Keratinocyte (primary cell): Measurements from ENCODE around the gene CES2. TPM values are rescaled to one million over a fixed set of nuclear protein-coding genes. Genes with fewer than 3 reads are reported as not detected.
"Not testable (repeated sequence)": the region's sequence is repeated elsewhere in the genome, so short reads cannot be mapped to it uniquely, and the experiment has no call there.

Experiments
- DNase-seq: peaks from one replicate; pipeline ENCODE4 v3.0.0-alpha.2; 2011; ENCODE audit warnings: low read depth, missing footprints, low spot score
- FAIRE-seq: peaks from 2 replicates; lab custom pipeline; 2011; peaks lifted over from hg19 to GRCh38; lab: Jason Lieb, UNC
- H2AFZ ChIP-seq: 2 replicates; pipeline ENCODE4 v1.6.0; 2012; ENCODE audit warnings: low read length, control low read depth, inconsistent platforms; ENCODE audit not compliant: control insufficient read depth
- H3K27ac ChIP-seq: 2 replicates; pipeline ENCODE4 v1.5.1; 2011; ENCODE audit warnings: low read length; ENCODE audit not compliant: control insufficient read depth, insufficient read depth
- H3K27me3 ChIP-seq: 3 replicates; pipeline ENCODE4 v1.6.0; 2011; ENCODE audit warnings: low read length; ENCODE audit not compliant: control insufficient read depth, insufficient read depth; ENCODE audit errors: extremely low read depth
- H3K36me3 ChIP-seq, 2 experiments: 2 replicates in 1 of 2; 3 replicates in 1 of 2; pipeline ENCODE4 v1.5.1; 2011; ENCODE audit warnings: low read length in 2 of 2, mild to moderate bottlenecking in 1 of 2; ENCODE audit not compliant: control insufficient read depth in 2 of 2, insufficient read depth in 2 of 2; ENCODE audit errors: extremely low read depth in 1 of 2
- H3K4me1 ChIP-seq: 3 replicates; pipeline ENCODE4 v1.5.1; 2011; ENCODE audit warnings: low read length; ENCODE audit not compliant: control insufficient read depth, insufficient read depth; ENCODE audit errors: extremely low read depth
- H3K4me2 ChIP-seq: 3 replicates; pipeline ENCODE4 v1.6.0; 2011; ENCODE audit warnings: low read depth, low read length; ENCODE audit not compliant: control insufficient read depth, insufficient read depth; ENCODE audit errors: extremely low read depth
- H3K4me3 ChIP-seq, 3 experiments: fragments of 200-600 bp in 1 of 3; sonication (generic) in 1 of 3; 2 replicates in 2 of 3; 3 replicates in 1 of 3; pipeline ENCODE4 v1.5.1; 2011 to 2016; ENCODE audit warnings: low read length in 3 of 3, mild to moderate bottlenecking in 3 of 3, control low read depth in 2 of 3, inconsistent platforms in 1 of 3, low read depth in 1 of 3, mixed read lengths in 1 of 3, mixed run types in 1 of 3, moderate library complexity in 1 of 3; ENCODE audit not compliant: control insufficient read depth in 2 of 3, insufficient read depth in 2 of 3; ENCODE audit errors: extremely low read depth in 1 of 3
- H3K79me2 ChIP-seq: 2 replicates; pipeline ENCODE4 v1.6.0; 2012; ENCODE audit warnings: low read length; ENCODE audit not compliant: control insufficient read depth, insufficient read depth
- H3K9ac ChIP-seq: 3 replicates; pipeline ENCODE4 v1.6.0; 2011; ENCODE audit warnings: low read length; ENCODE audit not compliant: control insufficient read depth, insufficient read depth; ENCODE audit errors: extremely low read depth
- H3K9me1 ChIP-seq: 3 replicates; pipeline ENCODE4 v1.6.0; 2011; ENCODE audit warnings: low read length; ENCODE audit not compliant: control insufficient read depth, insufficient read depth; ENCODE audit errors: extremely low read depth
- H3K9me3 ChIP-seq: 2 replicates; pipeline ENCODE4 v1.5.1; 2012; ENCODE audit warnings: low read depth, low read length; ENCODE audit not compliant: control insufficient read depth
- H4K20me1 ChIP-seq: 3 replicates; pipeline ENCODE4 v1.6.0; 2011; ENCODE audit warnings: low read length; ENCODE audit not compliant: control insufficient read depth, insufficient read depth; ENCODE audit errors: extremely low read depth
- CTCF ChIP-seq, 3 experiments: IDR thresholded peaks in 1 of 3; conservative IDR thresholded peaks in 1 of 3; optimal IDR thresholded peaks in 1 of 3; 2 replicates in 2 of 3; 3 replicates in 1 of 3; pipeline versions ENCODE3 to v1.5.1; 2011; ENCODE audit warnings: low read length in 3 of 3, mild to moderate bottlenecking in 3 of 3, moderate library complexity in 2 of 3, control low read depth in 1 of 3, inconsistent platforms in 1 of 3; ENCODE audit not compliant: insufficient read depth in 2 of 3; ENCODE audit errors: extremely low read depth in 1 of 3
- EZH2 ChIP-seq: IDR thresholded peaks from one replicate; pipeline ENCODE4 v1.6.1; 2012; ENCODE audit warnings: inconsistent platforms, mild to moderate bottlenecking, low read length, moderate library complexity
- dilution Hi-C: fragments of 300-500 bp; cut with MboI; formaldehyde crosslinking; loops from one replicate; pipeline ENCODE4 v1.7.0; 2020; ENCODE audit warnings: low sequenced_read_pairs; ENCODE audit not compliant: extremely low pct_ligation_motif_present
- polyA plus RNA-seq, 5 experiments: library from polyadenylated mRNA; depleted of rRNA in 3 of 5; stranded (reverse) in 3 of 5; stranded (forward) in 1 of 5; unstranded in 1 of 5; fragments of >200 nt; gene quantifications; 1 replicate in 1 of 5; 2 replicates in 3 of 5; 3 replicates in 1 of 5; pipeline versions ENCODE4 v1.2.1 to v1.2.3, GENCODE V29; 2011 to 2012; ENCODE audit warnings: missing spikeins in 2 of 5, low read depth in 1 of 5, low replicate concordance in 1 of 5

CES2 gene
- polyA plus RNA-seq, 1 donor (not counting 4 experiments of a cell fraction or from before 2014, with no cell fraction given): 41.6 TPM

GRCh38 chr16:66943426-66944053 lies 8.2 kb downstream of the CES2 start:
- TF ChIP-seq EZH2 (no peak), CTCF (optimal IDR thresholded peaks at IDR 0.05 in 1 of 3, IDR thresholded peaks at IDR 0.05 in 1 of 3, conservative IDR thresholded peaks at IDR 0.05 in 1 of 3; ENCODE audit: extremely low read depth in 1 of 3, insufficient read depth in 2 of 3, low read length in 3 of 3) (no peak)
- FAIRE-seq: no peak
- H3K36me3 ChIP-seq: peaks cover 43 to 46% of the 10 kb centered on the region in 2 experiments

GRCh38 chr16:66944054-66944441 lies 8.7 kb downstream of the CES2 start:
- Histone ChIP-seq H3K27ac (no peak overlapping the region), H3K27me3 (no peaks in the 10 kb centered on the region), H2AFZ (no peak overlapping the region), H3K4me1 (peaks cover 11% of the 10 kb centered on the region), H3K9me1 (no peaks in the 10 kb centered on the region), H3K79me2 (peaks cover 3% of the 10 kb centered on the region), H4K20me1 (no peaks in the 10 kb centered on the region), H3K36me3 (peaks cover 40 to 41% of the 10 kb centered on the region in 2 experiments), H3K9ac (no peak overlapping the region), H3K4me3 (no peak overlapping the region), H3K4me2 (no peak overlapping the region), H3K9me3 (no peaks in the 10 kb centered on the region)
- DNase-seq (no peak), FAIRE-seq (no peak)
- no peak for TF ChIP-seq CTCF (optimal IDR thresholded peaks at IDR 0.05 in 1 of 3, IDR thresholded peaks at IDR 0.05 in 1 of 3, conservative IDR thresholded peaks at IDR 0.05 in 1 of 3; ENCODE audit: extremely low read depth in 1 of 3, insufficient read depth in 2 of 3, low read length in 3 of 3)
- TF ChIP-seq EZH2: no peak
- dilution Hi-C loops: no loop called here

More at GRCh38 chr16:66943426-66944053, 8.2 kb downstream of the CES2 start:
- H3K4me2 ChIP-seq: no peak overlapping the region
- no peaks in the 10 kb centered on the region for H3K9me3 ChIP-seq
- peaks cover 6% of the 10 kb centered on the region for H3K4me1 ChIP-seq
- H3K79me2 ChIP-seq: peaks cover 6% of the 10 kb centered on the region
- H3K4me3 ChIP-seq: no peak overlapping the region
- dilution Hi-C loops: no loop called here
- H3K27ac ChIP-seq: no peak overlapping the region
- DNase-seq: no peak
- H4K20me1 ChIP-seq: no peaks in the 10 kb centered on the region
- H3K27me3 ChIP-seq: no peaks in the 10 kb centered on the region
- no peak overlapping the region for H2AFZ ChIP-seq
- H3K9me1 ChIP-seq: no peaks in the 10 kb centered on the region
- no peak overlapping the region for H3K9ac ChIP-seq

DNA sequence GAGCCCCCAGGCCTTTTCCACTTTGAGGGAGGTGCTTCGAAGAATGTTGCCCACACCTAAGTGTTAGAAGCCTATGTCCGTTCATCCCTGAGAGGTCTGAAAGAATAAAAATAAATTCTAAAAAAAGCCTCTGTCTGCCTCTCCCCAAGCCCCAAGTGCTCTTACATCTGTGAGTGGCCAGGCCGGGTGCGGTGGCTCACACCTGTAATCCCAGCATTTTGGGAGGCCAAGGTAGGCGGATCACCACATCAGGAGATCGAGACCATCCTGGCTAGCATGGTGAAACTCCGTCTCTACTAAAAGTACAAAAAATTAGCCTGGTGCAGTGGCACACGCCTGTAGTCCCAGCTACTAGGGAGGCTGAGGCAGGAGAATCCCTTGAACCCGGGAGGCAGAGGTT lies 9.7 kb downstream of the CES2 start:
- H3K27ac ChIP-seq, FAIRE-seq, H3K4me3 ChIP-seq, H3K4me2 ChIP-seq, H2AFZ ChIP-seq, DNase-seq, dilution Hi-C loops, H4K20me1 ChIP-seq, H3K9me3 ChIP-seq, H3K79me2 ChIP-seq, H3K9me1 ChIP-seq, H3K9ac ChIP-seq, H3K27me3 ChIP-seq: not testable (repeated sequence)
- Histone ChIP-seq H3K36me3 (peaks cover 32% of the 10 kb centered on the region in 2 experiments), H3K4me1 (peaks cover 14% of the 10 kb centered on the region)
